Naive thymus-derived CD4-positive, alpha-beta T cell (primary cell): ENCODE results near the gene FAM118B. TPM values are rescaled to one million over a fixed set of nuclear protein-coding genes. Genes with fewer than 3 reads are reported as not detected.
A peak's percentile ranks its signal among the peaks of the same experiment; 100 is the strongest.
"Not testable (repeated sequence)": the region's sequence is repeated elsewhere in the genome, so short reads cannot be mapped to it uniquely, and the experiment has no call there.

Experiments used
- ATAC-seq: fragments of 150-1000 bp; cut with Tn5 transposase; 2 replicates; pipeline ENCODE4 v1.10.0; 2021; ENCODE audit warnings: mild to moderate bottlenecking, moderate library complexity
- CTCF ChIA-PET: fragments of 350-600 bp; sonication (Branson Sonifier 250); formaldehyde crosslinking; loops from one replicate; lab custom pipeline; 2021; ENCODE audit warnings: antibody characterized with exemption; lab: Charles Lee
- POLR2A ChIA-PET: fragments of 350-600 bp; sonication (Branson Sonifier 250); formaldehyde crosslinking; loops from one replicate; lab custom pipeline; 2021; ENCODE audit warnings: antibody characterized with exemption, inconsistent platforms; lab: Charles Lee
- DNase-seq, 9 donors: peaks; one replicate each; pipeline versions ENCODE4 v3.0.0 to v3.0.0-alpha.2; 2020 to 2022; ENCODE audit warnings: mixed read lengths in 1 of 9
- H3K27ac ChIP-seq: one replicate; pipeline ENCODE4 v1.7.0; 2013; ENCODE audit warnings: mild to moderate bottlenecking, low read depth, low read length, moderate library complexity
- H3K27me3 ChIP-seq, 2 donors: one replicate each; pipeline ENCODE4 v1.7.0; 2013; ENCODE audit warnings: low read length in 2 of 2, mild to moderate bottlenecking in 2 of 2, moderate library complexity in 2 of 2; ENCODE audit not compliant: control insufficient read depth in 2 of 2, insufficient read depth in 2 of 2
- H3K36me3 ChIP-seq, 3 experiments: 1 replicate in 2 of 3; 2 replicates in 1 of 3; pipeline ENCODE4 v1.7.0; 2013; ENCODE audit warnings: low read length in 3 of 3, mild to moderate bottlenecking in 3 of 3, moderate library complexity in 1 of 3; ENCODE audit not compliant: insufficient read depth in 3 of 3, control insufficient read depth in 2 of 3
- H3K4me1 ChIP-seq, 2 donors: one replicate each; pipeline ENCODE4 v1.7.0; 2013; ENCODE audit warnings: low read length in 2 of 2, mild to moderate bottlenecking in 2 of 2, moderate library complexity in 1 of 2; ENCODE audit not compliant: control insufficient read depth in 2 of 2, insufficient read depth in 2 of 2
- H3K4me3 ChIP-seq: 2 replicates; pipeline ENCODE4 v1.7.0; 2013; ENCODE audit warnings: mild to moderate bottlenecking, low read length
- H3K9me3 ChIP-seq, 3 experiments: 1 replicate in 2 of 3; 2 replicates in 1 of 3; pipeline ENCODE4 v1.7.0; 2013; ENCODE audit warnings: low read length in 3 of 3; ENCODE audit not compliant: control insufficient read depth in 2 of 3
- H3K27ac Mint-ChIP-seq, 9 donors: one replicate each; pipeline ENCODE4 v1.8.0; 2020 to 2022; ENCODE audit warnings: mixed read lengths in 9 of 9, mild to moderate bottlenecking in 8 of 9, moderate library complexity in 5 of 9, inconsistent platforms in 2 of 9
- H3K27me3 Mint-ChIP-seq, 5 donors: one replicate each; pipeline ENCODE4 v1.8.0; 2021 to 2022; ENCODE audit warnings: mixed read lengths in 5 of 5, mild to moderate bottlenecking in 1 of 5
- H3K36me3 Mint-ChIP-seq, 5 donors: one replicate each; pipeline ENCODE4 v1.8.0; 2020 to 2022; ENCODE audit warnings: mixed read lengths in 5 of 5, mild to moderate bottlenecking in 3 of 5, inconsistent platforms in 1 of 5
- H3K4me1 Mint-ChIP-seq, 7 donors: one replicate each; pipeline ENCODE4 v1.8.0; 2020 to 2022; ENCODE audit warnings: mixed read lengths in 7 of 7, mild to moderate bottlenecking in 3 of 7, inconsistent platforms in 1 of 7
- H3K4me3 Mint-ChIP-seq, 10 donors: one replicate each; pipeline ENCODE4 v1.8.0; 2020 to 2022; ENCODE audit warnings: mild to moderate bottlenecking in 10 of 10, mixed read lengths in 10 of 10, moderate library complexity in 6 of 10, inconsistent platforms in 2 of 10
- H3K9me3 Mint-ChIP-seq, 11 donors: one replicate each; pipeline ENCODE4 v1.8.0; 2020 to 2022; ENCODE audit warnings: mixed read lengths in 11 of 11, mild to moderate bottlenecking in 4 of 11, inconsistent platforms in 1 of 11, moderate library complexity in 1 of 11
- intact Hi-C, 2 donors: fragments of 100-400 bp; cut with micrococcal nuclease; formaldehyde crosslinking; loops; one replicate each; pipeline ENCODE4 v1.15.1; 2023
- polyA plus RNA-seq, 2 donors: library from polyadenylated mRNA; unstranded; fragments of 300-500 nt; fragmentation: Illumina TruSeq; gene quantifications; one replicate each; pipeline ENCODE4 v1.2.3, GENCODE V29; 2021
- total RNA-seq, 6 experiments: library from RNA in 5 of 6; stranded (reverse) in 5 of 6; gene quantifications; 1 replicate in 5 of 6; 2 replicates in 1 of 6; pipeline ENCODE4 v1.2.3 and lab custom pipeline; 2021 to 2026

The FAM118B gene
- total and polyA plus RNA-seq, 7 experiments from 2014 or later = 4.0 to 14.7 (median 10.8) TPM

DNA sequence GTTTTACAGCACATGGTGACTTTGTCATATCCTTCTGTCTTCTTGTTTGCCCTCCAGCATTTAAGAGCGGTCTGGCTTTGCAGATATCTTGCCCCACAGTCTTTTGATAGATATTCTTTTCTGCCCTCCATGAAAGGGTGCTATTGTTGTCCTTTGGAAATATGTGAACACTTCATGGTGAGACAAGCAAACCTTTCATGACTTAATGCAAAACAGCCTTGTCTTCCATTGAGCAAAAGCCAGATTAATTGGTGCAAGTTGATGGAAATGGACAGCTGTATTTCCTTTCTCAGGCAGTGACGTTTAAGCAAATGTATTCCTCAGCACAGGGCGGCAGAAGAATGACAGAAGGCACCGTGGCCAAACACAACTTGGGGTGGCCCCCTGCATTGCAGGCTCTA lies 96.7 kb downstream of the FAM118B start:
- no peaks in the 10 kb centered on the region for H3K27me3 Mint-ChIP-seq
- peaks cover 14 to 18% of the 10 kb centered on the region in 2 donors for H3K4me1 ChIP-seq
- no peak overlapping the region for H3K4me3 ChIP-seq
- peak overlapping the region in 3 of 9 donors; percentile 11 to 60 (median 28) for H3K27ac Mint-ChIP-seq
- ChIA-PET CTCF (interaction anchor here (1.6 kb wide), 1 partner anchor 11 kb away, joined by 5 read pairs; no protein-coding TSS in a partner anchor), POLR2A (no interaction called here)
- peaks cover 0 to 36% (median 3%) of the 10 kb centered on the region in 3 experiments for H3K36me3 ChIP-seq
- no peak overlapping the region for H3K27ac ChIP-seq
- H3K36me3 Mint-ChIP-seq = peaks cover 4 to 29% (median 16%) of the 10 kb centered on the region in 5 donors
- H3K9me3 Mint-ChIP-seq = no peaks in the 10 kb centered on the region
- H3K9me3 ChIP-seq = no peaks in the 10 kb centered on the region
- intact Hi-C loops = no loop called here
- H3K4me1 Mint-ChIP-seq = peaks cover 28 to 65% (median 56%) of the 10 kb centered on the region in 7 donors
- H3K4me3 Mint-ChIP-seq = no peak overlapping the region
- no peak for DNase-seq
- no peak for ATAC-seq
- H3K27me3 ChIP-seq = no peaks in the 10 kb centered on the region

DNA sequence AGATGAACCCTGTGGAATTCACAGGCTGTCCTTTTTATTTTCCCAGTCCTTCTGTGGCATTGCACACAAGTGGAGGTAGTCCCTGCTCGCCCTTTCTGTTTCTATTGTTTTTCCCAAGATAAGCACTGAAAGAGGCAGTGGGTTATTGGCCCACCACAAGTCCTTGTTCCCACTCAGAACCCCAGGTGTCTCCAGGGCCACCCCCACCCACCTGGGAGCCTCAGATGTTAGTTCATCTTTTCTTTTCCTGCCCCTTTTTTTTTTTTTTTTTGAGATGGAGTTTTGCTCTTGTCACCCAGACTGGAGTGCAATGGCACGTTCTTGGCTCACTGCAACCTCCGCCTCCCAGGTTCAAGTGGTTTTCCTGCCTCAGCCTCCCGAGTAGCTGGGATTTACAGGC lies 97.2 kb downstream of the FAM118B start:
- Mint-ChIP-seq H3K4me1 (peaks cover 28 to 61% (median 53%) of the 10 kb centered on the region in 7 donors), H3K36me3 (peaks cover 4 to 33% (median 16%) of the 10 kb centered on the region in 5 donors), H3K4me3 (peak overlapping the region in 1 of 10 donors; percentile 59)
- H3K27me3 Mint-ChIP-seq, H3K9me3 ChIP-seq, H3K27ac Mint-ChIP-seq, intact Hi-C loops, H3K27ac ChIP-seq, ATAC-seq, H3K4me3 ChIP-seq, DNase-seq, H3K27me3 ChIP-seq, H3K9me3 Mint-ChIP-seq: not testable (repeated sequence)
- peaks cover 13 to 18% of the 10 kb centered on the region in 2 donors for H3K4me1 ChIP-seq
- CTCF ChIA-PET = interaction anchor here (1.6 to 3.3 kb wide), 2 partner anchors 10 to 172 kb away, joined by 5 to 21 read pairs; no protein-coding TSS in a partner anchor
- POLR2A ChIA-PET = interaction anchor here (0.6 kb wide), 1 partner anchor 9 kb away, joined by 3 read pairs; no protein-coding TSS in a partner anchor
- H3K36me3 ChIP-seq = peaks cover 0 to 34% (median 3%) of the 10 kb centered on the region in 3 experiments

DNA sequence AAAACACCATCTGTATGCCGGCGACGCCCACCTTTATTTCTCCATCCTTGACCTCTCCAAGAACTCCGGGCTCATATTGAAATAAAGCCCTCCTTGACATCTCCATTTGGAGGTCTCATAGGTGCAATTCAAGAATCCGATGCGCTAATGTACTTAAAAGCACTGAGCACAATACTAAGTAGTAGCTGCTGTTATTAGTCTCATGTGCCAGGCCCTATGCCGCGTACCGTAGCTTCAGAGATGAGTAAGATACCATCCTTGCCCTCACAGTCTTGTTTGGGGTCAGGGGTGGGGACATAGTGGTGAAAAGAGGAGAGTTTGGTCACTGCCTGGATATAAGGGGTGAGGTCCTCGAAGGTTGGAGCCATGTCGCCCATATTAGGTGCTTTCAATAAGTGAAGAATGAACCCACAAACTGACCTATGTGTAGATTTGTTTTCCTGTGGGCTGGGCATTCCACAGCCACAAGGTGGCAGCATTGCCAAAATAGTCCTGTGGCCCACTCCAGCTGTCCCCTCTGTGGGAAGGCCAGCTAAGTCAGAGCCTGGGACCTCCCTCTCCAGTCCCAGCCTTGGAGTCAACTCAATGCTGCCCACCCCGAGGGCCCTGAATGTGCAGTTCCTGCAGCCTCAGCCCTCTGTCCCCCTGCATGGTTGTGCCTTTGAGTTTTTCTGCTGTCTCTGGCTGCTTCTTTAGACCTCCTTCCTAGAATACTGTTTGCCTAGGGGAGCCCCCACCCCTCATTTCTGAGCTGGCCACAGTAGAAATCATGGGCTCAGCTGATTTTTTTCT lies 98.8 kb downstream of the FAM118B start:
- Histone ChIP-seq H3K27ac (no peak overlapping the region), H3K4me3 (no peak overlapping the region), H3K27me3 (no peaks in the 10 kb centered on the region), H3K4me1 (peaks cover 6 to 11% of the 10 kb centered on the region in 2 donors), H3K9me3 (no peaks in the 10 kb centered on the region), H3K36me3 (peaks cover 0 to 38% (median 3%) of the 10 kb centered on the region in 3 experiments)
- H3K36me3 Mint-ChIP-seq = peaks cover 11 to 42% (median 23%) of the 10 kb centered on the region in 5 donors
- intact Hi-C loops = loop anchor here (1.0 to 5.0 kb wide), 5 partner anchors 82 to 682 kb away; no protein-coding TSS in a partner anchor
- ChIA-PET CTCF (interaction anchor here (0.7 to 3.3 kb wide), 9 partner anchors 9 to 171 kb away, joined by 3 to 21 read pairs (median 3); no protein-coding TSS in a partner anchor), POLR2A (interaction anchor here (1.1 kb wide), 3 partner anchors 9 to 171 kb away, joined by 3 to 4 read pairs (median 3); no protein-coding TSS in a partner anchor)
- peaks cover 0 to 5% (median 0%) of the 10 kb centered on the region in 11 donors for H3K9me3 Mint-ChIP-seq
- peak in 7 of 9 donors; percentile 28 to 61 (median 41) for DNase-seq
- H3K4me3 Mint-ChIP-seq = no peak overlapping the region
- peaks cover 21 to 50% (median 41%) of the 10 kb centered on the region in 7 donors for H3K4me1 Mint-ChIP-seq
- peak overlapping the region in 4 of 9 donors; percentile 13 to 64 (median 23) for H3K27ac Mint-ChIP-seq
- ATAC-seq = peak; percentile 80
- no peaks in the 10 kb centered on the region for H3K27me3 Mint-ChIP-seq

DNA sequence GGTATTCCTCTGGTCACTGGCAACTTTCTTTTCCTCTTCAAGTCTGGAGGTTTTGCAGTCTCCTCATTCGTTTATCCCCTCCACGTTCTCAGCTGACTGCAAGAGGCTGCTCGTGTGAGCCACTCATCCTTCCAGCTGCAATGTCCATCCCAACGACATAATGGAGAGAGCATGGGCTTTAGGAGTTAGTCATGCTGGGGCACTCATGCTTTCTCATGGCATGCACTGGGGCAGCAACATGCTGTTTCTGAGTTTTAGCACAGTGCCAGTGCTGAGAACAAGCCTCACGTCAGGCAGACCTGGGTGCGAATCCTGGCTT lies 99.4 kb downstream of the FAM118B start:
- no peak for DNase-seq
- ATAC-seq = peak; percentile 15
- Mint-ChIP-seq H3K27me3 (no peaks in the 10 kb centered on the region), H3K36me3 (peaks cover 13 to 47% (median 22%) of the 10 kb centered on the region in 5 donors), H3K9me3 (peaks cover 0 to 5% (median 0%) of the 10 kb centered on the region in 11 donors), H3K27ac (peak overlapping the region in 2 of 9 donors; percentile 13 to 18), H3K4me1 (peaks cover 16 to 45% (median 36%) of the 10 kb centered on the region in 7 donors), H3K4me3 (peak overlapping the region in 1 of 10 donors; percentile 38)
- Histone ChIP-seq H3K4me3 (no peak overlapping the region), H3K27me3 (no peaks in the 10 kb centered on the region), H3K4me1 (peaks cover under 1 to 6% of the 10 kb centered on the region in 2 donors), H3K36me3 (peaks cover 0 to 38% (median 3%) of the 10 kb centered on the region in 3 experiments), H3K9me3 (no peaks in the 10 kb centered on the region), H3K27ac (no peak overlapping the region)
- CTCF ChIA-PET = interaction anchor here (0.9 to 3.3 kb wide), 8 partner anchors 8 to 170 kb away, joined by 3 to 21 read pairs (median 3); no protein-coding TSS in a partner anchor
- intact Hi-C loops = loop anchor here (1.0 to 5.0 kb wide), 5 partner anchors 81 to 681 kb away; no protein-coding TSS in a partner anchor
- POLR2A ChIA-PET = interaction anchor here (1.1 kb wide), 2 partner anchors 9 to 169 kb away, joined by 3 read pairs; no protein-coding TSS in a partner anchor

DNA sequence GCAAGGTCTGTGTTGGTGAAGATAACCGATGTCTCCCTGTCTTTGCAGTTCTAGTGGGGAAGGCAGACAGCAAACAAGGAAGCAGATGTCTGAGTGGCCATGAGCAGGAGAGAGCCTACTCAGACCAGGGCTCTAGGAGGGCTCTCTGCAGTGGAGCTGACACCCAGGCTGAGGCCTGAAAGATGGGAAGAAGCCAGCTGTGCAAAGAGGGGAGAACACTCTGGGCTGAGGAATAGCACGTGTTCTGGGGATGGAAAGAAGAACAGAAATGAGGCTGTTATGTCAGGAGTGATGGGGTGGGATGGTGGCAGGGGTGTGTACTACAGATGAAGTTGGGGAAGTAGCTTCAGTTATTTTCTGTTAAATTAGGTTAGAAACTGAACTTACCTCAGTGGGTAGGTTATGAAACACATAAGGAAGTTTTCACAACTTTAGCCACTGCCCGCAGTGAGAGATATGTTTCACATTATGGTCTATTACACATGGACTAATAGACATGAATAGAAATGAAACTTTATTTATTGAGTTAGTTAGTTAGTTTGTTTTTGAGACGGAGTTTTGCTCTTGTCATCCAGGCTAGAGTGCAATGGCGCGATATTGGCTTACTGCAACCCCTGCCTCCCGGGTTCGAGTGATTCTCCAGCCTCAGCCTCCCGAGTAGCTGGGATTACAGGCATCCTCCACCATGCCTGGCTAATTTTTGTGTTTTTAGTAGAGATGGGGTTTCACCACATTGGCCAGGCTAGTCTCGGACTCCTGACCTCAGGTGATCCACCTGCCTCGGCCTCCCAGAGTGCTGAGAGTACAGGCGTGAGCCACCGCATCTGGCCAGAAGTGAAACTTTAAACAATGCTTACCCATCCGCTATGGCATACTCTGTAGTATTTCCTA lies 100.1 kb downstream of the FAM118B start:
- ChIA-PET CTCF (interaction anchor here (3.3 kb wide), 1 partner anchor 170 kb away, joined by 21 read pairs; no protein-coding TSS in a partner anchor), POLR2A (interaction anchor here (1.1 kb wide), 1 partner anchor 169 kb away, joined by 3 read pairs; no protein-coding TSS in a partner anchor)
- Histone ChIP-seq H3K4me1 (peaks cover 0 to 2% of the 10 kb centered on the region in 2 donors), H3K4me3 (no peak overlapping the region), H3K9me3 (no peaks in the 10 kb centered on the region), H3K27ac (no peak overlapping the region), H3K36me3 (peaks cover 0 to 34% (median 3%) of the 10 kb centered on the region in 3 experiments), H3K27me3 (no peaks in the 10 kb centered on the region)
- peaks cover 16 to 46% (median 33%) of the 10 kb centered on the region in 7 donors for H3K4me1 Mint-ChIP-seq
- H3K27ac Mint-ChIP-seq = peak overlapping the region in 3 of 9 donors; percentile 13 to 65 (median 56)
- H3K9me3 Mint-ChIP-seq = peaks cover 0 to 10% (median 5%) of the 10 kb centered on the region in 11 donors
- DNase-seq (no peak), ATAC-seq (peak; percentile 65)
- H3K36me3 Mint-ChIP-seq = peaks cover 18 to 51% (median 28%) of the 10 kb centered on the region in 5 donors
- peak overlapping the region in 1 of 10 donors; percentile 16 for H3K4me3 Mint-ChIP-seq
- no peaks in the 10 kb centered on the region for H3K27me3 Mint-ChIP-seq
- intact Hi-C loops = loop anchor here (2.0 to 5.0 kb wide), 2 partner anchors 105 to 681 kb away; no protein-coding TSS in a partner anchor
